CD1c-positive myeloid dendritic cell (primary cell): Measurements from ENCODE around the gene TRAF3.

Experiments
- DNase-seq: peaks from one replicate; pipeline ENCODE4 v3.0.0-alpha.2; 2016; ENCODE audit errors: extremely low spot score

Gene TRAF3

DNA sequence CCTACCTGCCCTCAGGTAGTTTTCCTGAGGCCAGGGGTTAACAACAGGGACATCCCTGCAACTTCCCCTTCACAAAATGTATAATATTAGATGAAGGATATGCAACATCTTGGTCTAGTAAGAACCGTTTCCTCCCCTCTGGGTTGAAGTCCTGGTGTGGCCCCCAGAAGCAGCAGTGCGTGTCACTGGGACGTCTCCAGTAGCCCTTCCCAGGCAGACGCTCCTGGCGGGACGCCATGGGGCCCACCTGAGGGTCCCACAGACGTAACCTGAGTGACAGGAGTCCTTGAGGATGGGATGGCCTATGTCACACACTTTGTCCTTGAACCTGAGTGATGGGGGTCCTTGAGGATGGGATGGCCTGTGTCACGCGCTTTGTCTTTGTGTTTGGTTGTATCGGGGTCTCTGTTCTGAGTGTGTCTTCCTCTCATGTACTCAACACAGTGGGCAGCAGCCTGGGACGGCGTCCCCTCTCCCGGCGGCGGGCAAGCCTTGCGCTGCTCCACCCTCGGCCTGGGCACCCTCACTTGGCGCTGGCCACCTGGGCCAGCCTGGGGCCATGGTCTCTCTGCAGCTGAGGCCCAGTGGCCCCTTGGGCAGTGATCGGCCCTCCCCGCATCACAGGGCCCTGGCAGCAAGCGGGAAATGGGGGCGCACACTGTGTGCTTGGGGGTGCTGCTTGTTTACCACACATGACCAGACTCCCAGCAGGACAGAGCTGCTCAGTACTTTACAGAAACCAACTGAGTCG is 130.9 kb downstream of the TRAF3 start:
- no peak for DNase-seq

DNA sequence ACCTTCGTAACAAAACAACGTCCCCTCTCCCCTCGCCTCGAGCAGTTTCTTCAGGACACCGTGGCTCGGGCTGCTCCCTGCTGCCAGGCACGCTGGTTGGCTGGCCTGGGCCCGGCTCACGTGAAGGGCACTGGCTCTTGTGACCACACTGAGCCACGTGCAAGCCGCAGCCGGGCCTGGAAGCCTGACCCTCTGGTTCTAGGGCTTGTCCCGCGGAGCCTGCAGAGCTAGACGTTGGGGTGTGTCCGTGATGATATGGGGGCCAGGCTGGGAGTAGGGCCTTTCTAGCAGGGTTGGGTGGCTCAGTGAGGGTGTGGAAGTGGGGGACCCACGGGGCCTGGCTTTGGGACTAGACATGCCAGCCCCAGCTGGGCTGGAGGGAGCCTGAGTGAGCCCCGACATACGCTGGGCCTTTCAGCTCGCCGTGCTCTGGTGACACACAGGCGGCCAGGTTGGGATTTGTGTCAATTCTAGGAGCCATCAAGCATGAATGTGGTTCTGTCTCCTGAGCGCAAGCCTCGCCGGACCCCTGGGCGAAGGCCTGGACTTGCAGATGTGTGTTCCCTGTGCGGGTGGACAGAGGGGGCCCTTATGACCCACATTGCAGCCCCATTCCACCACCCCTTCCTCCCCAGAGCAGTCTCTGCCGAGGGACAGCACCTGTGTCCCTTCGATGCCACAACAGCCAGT is 131.7 kb downstream of the TRAF3 start:
- DNase-seq = no peak

DNA sequence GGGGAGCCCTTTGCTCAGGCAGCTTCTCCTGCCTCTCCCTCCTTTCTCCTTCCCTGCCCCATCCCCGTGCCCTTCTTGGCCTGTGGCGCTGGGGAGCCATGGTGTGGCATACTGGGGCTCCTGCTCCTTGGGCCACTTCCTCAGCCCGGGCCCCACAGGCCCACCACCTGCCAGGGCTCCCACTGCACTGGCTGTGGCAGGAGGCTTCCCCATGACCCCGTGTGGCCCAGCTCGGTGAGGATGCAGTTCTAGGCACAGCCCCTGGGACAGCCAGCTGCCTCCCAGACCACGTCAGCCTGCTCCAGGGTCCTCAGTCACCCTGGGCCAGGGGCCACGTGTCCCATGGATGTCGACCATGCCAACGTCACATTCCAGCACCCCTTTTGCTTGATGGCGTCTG is 132.2 kb downstream of the TRAF3 start:
- DNase-seq = no peak

DNA sequence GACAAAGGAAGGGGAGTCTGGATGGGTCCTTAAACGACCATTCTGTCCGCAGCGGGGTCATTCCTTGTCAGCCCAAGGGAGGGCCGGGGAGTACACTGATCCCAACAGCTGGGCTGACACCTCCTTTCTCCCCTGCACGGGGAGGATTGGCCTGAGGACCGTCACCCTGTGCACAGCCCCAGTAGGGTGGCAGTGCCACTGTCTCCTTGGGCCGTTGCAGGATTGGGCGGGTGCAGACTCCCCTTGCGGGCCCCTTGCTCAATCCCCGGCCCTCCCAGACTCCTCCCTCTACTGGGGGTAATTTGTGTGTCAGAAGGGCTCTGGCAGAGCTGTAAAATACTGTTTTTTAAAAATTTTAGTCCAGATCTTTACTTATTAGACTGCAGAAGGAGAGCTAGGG is 132.7 kb downstream of the TRAF3 start:
- no peak for DNase-seq

DNA sequence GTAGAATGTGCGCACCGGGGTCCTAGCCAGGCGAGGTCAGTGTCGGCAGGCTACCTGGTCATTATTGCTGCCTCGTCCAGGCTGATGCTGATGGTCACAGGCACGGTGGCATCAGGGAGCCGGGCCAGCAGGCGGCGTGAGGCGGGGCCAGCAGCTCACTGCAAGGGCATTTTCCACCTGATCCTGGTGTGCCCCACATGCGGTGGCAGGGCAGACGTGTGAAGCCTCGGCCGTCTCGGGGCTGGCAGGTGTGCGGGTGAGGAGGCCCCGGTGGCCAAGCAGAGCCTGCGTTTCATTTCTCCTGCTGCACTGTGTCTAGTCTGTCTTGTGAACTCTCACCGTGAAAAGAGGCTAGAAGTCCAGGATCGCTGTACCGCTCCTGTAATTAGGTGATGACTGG is 133.2 kb downstream of the TRAF3 start:
- no peak for DNase-seq

DNA sequence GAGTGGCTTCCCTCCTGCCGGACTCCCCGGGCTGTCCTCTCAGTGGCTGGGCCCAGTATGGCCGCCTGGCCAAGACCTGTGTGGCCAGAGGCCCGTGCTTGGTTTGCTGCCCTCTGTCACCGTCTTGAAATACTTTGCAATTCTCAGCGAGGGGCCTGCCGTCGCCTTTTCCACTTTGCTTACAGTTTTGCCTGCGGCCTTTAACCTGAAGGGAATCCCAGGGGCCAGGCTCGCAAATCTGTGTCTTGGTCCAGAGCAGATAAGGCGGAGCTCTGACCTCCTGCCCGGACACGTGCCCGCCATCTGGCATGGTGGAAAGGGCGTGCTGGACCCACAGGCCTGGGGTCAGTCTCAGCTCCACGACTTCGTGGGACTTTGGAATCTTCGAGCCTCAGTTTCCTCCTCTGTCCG is 134.3 kb downstream of the TRAF3 start:
- no peak for DNase-seq

GRCh38 chr14:102911991-102912761 is 134.9 kb downstream of the TRAF3 start:
- DNase-seq = no peak

GRCh38 chr14:102913341-102914211 is 136.3 kb downstream of the TRAF3 start:
- no peak for DNase-seq

GRCh38 chr14:102914474-102915291 is 137.4 kb downstream of the TRAF3 start:
- no peak for DNase-seq

GRCh38 chr14:102915292-102916110 is 138.3 kb downstream of the TRAF3 start:
- DNase-seq = no peak

- DNase-seq = no peak
Observed at GRCh38 chr14:102916347-102917055, 139.3 kb downstream of the TRAF3 start.

GRCh38 chr14:102917056-102917385 is 139.8 kb downstream of the TRAF3 start:
- no peak for DNase-seq

GRCh38 chr14:102917469-102918211 is 140.4 kb downstream of the TRAF3 start:
- peak; percentile 31 for DNase-seq

DNA sequence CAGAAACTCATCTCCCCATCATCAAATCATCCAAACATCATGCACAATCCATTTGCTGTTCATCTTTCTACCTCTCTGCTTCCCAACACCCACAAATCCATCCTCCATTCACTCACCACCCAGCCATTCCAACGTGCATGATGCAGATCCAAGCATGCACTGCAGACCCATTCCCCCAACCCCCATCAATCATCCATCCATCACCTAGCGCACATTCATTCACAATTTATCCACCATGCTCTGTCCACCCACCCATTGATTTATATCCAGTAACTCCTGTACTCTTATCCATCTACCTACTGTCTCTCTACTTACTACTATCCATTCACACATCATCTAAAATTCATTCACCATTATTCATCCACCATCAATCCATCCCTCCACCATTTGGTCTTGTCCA is 141.2 kb downstream of the TRAF3 start:
- DNase-seq = no peak

DNA sequence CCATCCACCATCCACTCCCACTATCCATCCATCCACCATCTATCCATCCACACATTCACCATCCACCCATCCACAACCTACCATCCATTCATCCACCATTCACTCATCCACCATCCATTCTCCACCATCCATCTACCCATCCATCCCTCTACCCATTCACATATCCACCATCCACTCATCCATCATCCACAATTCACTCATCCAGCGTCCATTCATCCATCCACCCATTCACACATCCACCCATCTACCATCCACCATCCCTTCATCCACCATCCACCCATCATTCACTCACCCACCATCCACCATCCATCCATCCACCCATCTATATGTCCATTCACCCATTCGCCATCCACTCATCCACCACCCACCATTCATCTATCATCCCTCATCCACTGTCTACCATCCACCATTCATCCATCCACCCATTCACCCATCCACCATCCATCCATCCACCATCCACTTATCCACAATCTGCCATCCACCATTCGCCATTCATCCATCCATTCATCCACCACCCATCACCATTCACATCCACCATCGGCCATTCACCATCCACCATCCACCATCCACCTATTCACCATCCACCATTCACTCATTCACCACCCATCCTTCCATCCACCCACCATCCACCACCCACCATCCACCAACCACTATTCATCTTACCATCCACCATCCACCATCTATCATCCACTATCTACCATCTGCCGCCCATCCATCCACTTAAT is 143.2 kb downstream of the TRAF3 start:
- DNase-seq = no peak

GRCh38 chr14:102920998-102921304 is 143.7 kb downstream of the TRAF3 start:
- no peak for DNase-seq

GRCh38 chr14:102922490-102923200 is 145.4 kb downstream of the TRAF3 start, which contains the start of gene AMN:
TSS of gene AMN (plus strand) at chr14:102922663. CDS start at chr14:102922689, 26 bp downstream.
- no peak for DNase-seq
